HEK293T (cell line): Measurements from ENCODE around the gene FBN1.

Experiments used
- CTCF ChIA-PET: fragments of 350-600 bp; formaldehyde crosslinking; extraction: SDS; loops from one replicate; lab custom pipeline; 2021; ENCODE audit warnings: antibody characterized with exemption, inconsistent platforms; lab: Yijun Ruan, JAX
- POLR2A ChIA-PET: fragments of 350-600 bp; formaldehyde crosslinking; extraction: SDS; loops from one replicate; lab custom pipeline; 2020; ENCODE audit warnings: antibody characterized with exemption, inconsistent platforms; lab: Yijun Ruan, JAX
- DNase-seq: peaks from one replicate; pipeline ENCODE4 v3.0.0; 2012; ENCODE audit warnings: mixed read lengths; ENCODE audit errors: extremely low spot score
- ARNT ChIP-seq: fragments of 450-650 bp; IDR thresholded peaks from 2 replicates; pipeline ENCODE4 v1.6.1; 2017; ENCODE audit warnings: mild to moderate bottlenecking
- BHLHE40 ChIP-seq: fragments of 450-650 bp; IDR thresholded peaks from 2 replicates; pipeline ENCODE4 v1.6.1; 2016; ENCODE audit warnings: mild to moderate bottlenecking, moderate library complexity, borderline replicate concordance
- CTBP1 ChIP-seq: fragments of 450-650 bp; IDR thresholded peaks from 2 replicates; pipeline ENCODE4 v1.6.1; 2016; ENCODE audit warnings: borderline replicate concordance
- ELF4 ChIP-seq: fragments of 450-650 bp; IDR thresholded peaks from 2 replicates; pipeline ENCODE4 v1.6.1; 2017; ENCODE audit warnings: antibody characterized with exemption
- FOXA1 ChIP-seq: fragments of 450-650 bp; IDR thresholded peaks from 2 replicates; pipeline ENCODE4 v1.6.1; 2016; ENCODE audit warnings: mild to moderate bottlenecking
- FOXK2 ChIP-seq: fragments of 450-650 bp; IDR thresholded peaks from 2 replicates; pipeline ENCODE4 v1.6.1; 2016; ENCODE audit warnings: mild to moderate bottlenecking
- FOXM1 ChIP-seq: fragments of 450-650 bp; IDR thresholded peaks from 2 replicates; pipeline ENCODE4 v1.6.1; 2017; ENCODE audit warnings: mild to moderate bottlenecking, borderline replicate concordance
- HDGF ChIP-seq: fragments of 450-650 bp; IDR thresholded peaks from 2 replicates; pipeline ENCODE4 v1.6.1; 2017; ENCODE audit warnings: antibody characterized with exemption, borderline replicate concordance
- L3MBTL2 ChIP-seq: fragments of 450-650 bp; conservative IDR thresholded peaks from 2 replicates; pipeline ENCODE4 v1.6.1; 2016; ENCODE audit warnings: mild to moderate bottlenecking
- LEF1 ChIP-seq: fragments of 450-650 bp; IDR thresholded peaks from 2 replicates; pipeline ENCODE4 v1.6.1; 2017; ENCODE audit warnings: mild to moderate bottlenecking, borderline replicate concordance
- NFRKB ChIP-seq: fragments of 450-650 bp; IDR thresholded peaks from 2 replicates; pipeline ENCODE4 v1.6.1; 2016; ENCODE audit warnings: mild to moderate bottlenecking, moderate library complexity
- PKNOX1 ChIP-seq: fragments of 450-650 bp; IDR thresholded peaks from 2 replicates; pipeline ENCODE4 v1.6.1; 2016
- SP1 ChIP-seq: fragments of 450-650 bp; IDR thresholded peaks from 2 replicates; pipeline ENCODE4 v1.6.1; 2017
- SUZ12 ChIP-seq: fragments of 450-650 bp; IDR thresholded peaks from 2 replicates; pipeline ENCODE4 v1.6.1; 2016; ENCODE audit warnings: mild to moderate bottlenecking
- TARDBP ChIP-seq: fragments of 450-650 bp; IDR thresholded peaks from 2 replicates; pipeline ENCODE4 v1.6.1; 2016
- ZNF384 ChIP-seq: fragments of 450-650 bp; IDR thresholded peaks from 2 replicates; pipeline ENCODE4 v1.6.1; 2016

FBN1 gene

GRCh38 chr15:48520376-48521155, 124.9 kb downstream of the FBN1 start:
- no peak for DNase-seq
- POLR2A ChIA-PET, result no interaction called here
- CTCF ChIA-PET, result no interaction called here
- no peak for TF ChIP-seq TARDBP
- TF ChIP-seq HDGF, result no peak
- TF ChIP-seq PKNOX1, result no peak
- TF ChIP-seq FOXA1, result no peak
- TF ChIP-seq ZNF384, result no peak
- no peak for TF ChIP-seq LEF1

GRCh38 chr15:48516121-48516520, 129.4 kb downstream of the FBN1 start:
- TF ChIP-seq TARDBP (no peak), ARNT (no peak), FOXA1 (no peak), FOXM1 (no peak), SUZ12 (no peak)
- POLR2A ChIA-PET, result no interaction called here
- CTCF ChIA-PET, result no interaction called here
- DNase-seq, result no peak

GRCh38 chr15:48515500-48515899, 130.0 kb downstream of the FBN1 start:
- POLR2A ChIA-PET, result no interaction called here
- DNase-seq, result no peak
- CTCF ChIA-PET, result no interaction called here
- TF ChIP-seq FOXA1 (no peak), SP1 (no peak), ELF4 (no peak), FOXM1 (no peak), ZNF384 (no peak), LEF1 (no peak), FOXK2 (no peak), BHLHE40 (no peak), L3MBTL2 (no peak), SUZ12 (no peak), ARNT (no peak), NFRKB (no peak), HDGF (no peak), PKNOX1 (no peak), CTBP1 (no peak), TARDBP (no peak)

- CTCF ChIA-PET, result interaction anchor here (0.5 kb wide), 1 partner anchor 12 kb away, joined by 3 read pairs; no protein-coding TSS in a partner anchor
- POLR2A ChIA-PET, result no interaction called here
- no peak for DNase-seq
- TF ChIP-seq SP1, result no peak
- no peak for TF ChIP-seq ZNF384
- no peak for TF ChIP-seq FOXM1
- no peak for TF ChIP-seq PKNOX1
- TF ChIP-seq CTBP1, result no peak
- no peak for TF ChIP-seq ELF4
- TF ChIP-seq NFRKB, result no peak
- TF ChIP-seq L3MBTL2, result no peak
- TF ChIP-seq TARDBP, result no peak
- no peak for TF ChIP-seq FOXK2
- TF ChIP-seq BHLHE40, result no peak
These were observed 131.2 kb downstream of the FBN1 start for GRCh38 chr15:48514103-48514816.

GRCh38 chr15:48510976-48511375, 134.5 kb downstream of the FBN1 start:
- no peak for DNase-seq
- TF ChIP-seq BHLHE40 (no peak), NFRKB (no peak), FOXK2 (no peak), TARDBP (no peak), FOXM1 (no peak), HDGF (no peak), ARNT (no peak), CTBP1 (no peak), ZNF384 (no peak), ELF4 (no peak), SP1 (no peak)
- CTCF ChIA-PET, result no interaction called here
- POLR2A ChIA-PET, result interaction anchor here (0.7 kb wide), 1 partner anchor 169 kb away, joined by 3 read pairs; no protein-coding TSS in a partner anchor

GRCh38 chr15:48507416-48508065, 138.0 kb downstream of the FBN1 start:
- CTCF ChIA-PET, result interaction anchor here (0.6 to 0.9 kb wide), 3 partner anchors 26 to 127 kb away, joined by 3 to 6 read pairs (median 4); no protein-coding TSS in a partner anchor
- POLR2A ChIA-PET, result no interaction called here
- no peak for TF ChIP-seq ARNT
- no peak for TF ChIP-seq FOXA1
- TF ChIP-seq ELF4, result no peak
- TF ChIP-seq SUZ12, result no peak
- no peak for TF ChIP-seq NFRKB
- TF ChIP-seq LEF1, result no peak
- no peak for TF ChIP-seq FOXK2
- TF ChIP-seq SP1, result no peak
- no peak for TF ChIP-seq PKNOX1
- no peak for TF ChIP-seq L3MBTL2
- no peak for TF ChIP-seq FOXM1
- TF ChIP-seq HDGF, result no peak
- TF ChIP-seq BHLHE40, result no peak
- no peak for TF ChIP-seq ZNF384
- TF ChIP-seq TARDBP, result no peak
- peak; percentile 38 for DNase-seq
